HG03460 (cell line): ENCODE data around the gene C11orf98.
"Not testable (repeated sequence)": the region's sequence is repeated elsewhere in the genome, so short reads cannot be mapped to it uniquely, and the experiment has no call there.

Experiments
- ATAC-seq: cut with Tn5 transposase; IDR thresholded peaks from one replicate; pipeline ENCODE4 v1.9.1; 2021; ENCODE audit not compliant: unreplicated experiment

The C11orf98 gene

DNA sequence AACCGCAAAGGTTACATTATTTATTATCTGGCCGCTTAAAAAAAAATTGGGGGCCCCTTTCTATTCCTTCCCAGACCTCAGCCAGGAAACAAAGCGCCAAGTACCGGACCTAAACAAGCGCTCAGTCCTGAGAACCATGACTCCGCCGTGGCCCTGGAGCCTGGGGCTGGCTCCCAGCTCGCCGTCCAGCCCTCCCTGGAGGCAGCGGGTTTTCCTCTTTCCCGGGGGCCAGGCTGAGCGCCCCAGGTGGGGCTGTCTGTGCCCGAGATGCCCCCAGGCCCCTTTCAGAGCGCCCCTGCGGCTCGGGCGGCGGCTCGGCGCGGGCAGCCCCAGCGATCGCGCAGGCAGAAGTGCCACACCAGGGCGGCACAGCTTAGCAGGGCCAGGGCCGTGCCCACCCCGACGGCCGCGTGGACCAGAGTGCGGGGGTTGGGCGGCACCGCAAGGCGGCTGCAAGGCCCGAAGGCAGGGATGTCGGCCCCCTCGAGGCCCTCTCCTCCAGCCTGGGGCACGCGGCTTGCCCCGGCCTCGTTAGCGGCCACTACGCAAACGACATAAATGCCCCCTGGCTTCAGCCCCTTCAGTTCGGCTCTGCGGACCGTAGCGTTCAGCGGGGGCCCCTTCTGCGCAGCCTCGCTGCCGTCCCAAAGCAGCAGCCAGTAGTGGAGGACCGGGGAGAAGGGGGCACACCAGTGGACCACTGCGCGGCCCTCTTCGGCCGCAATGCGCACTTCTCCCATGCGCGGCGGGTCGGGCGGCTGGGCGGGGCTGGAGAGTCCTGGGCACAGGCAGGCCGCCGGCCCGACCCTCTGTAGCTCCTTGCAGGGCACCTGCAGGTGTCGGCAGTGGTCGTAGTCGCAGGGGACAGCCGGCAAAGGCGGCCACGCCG lies 22.7 kb upstream of the C11orf98 start:
- no peak for ATAC-seq

- no peak for ATAC-seq
Measured at GRCh38 chr11:62682518-62682917, 17.5 kb upstream of the C11orf98 start.

DNA sequence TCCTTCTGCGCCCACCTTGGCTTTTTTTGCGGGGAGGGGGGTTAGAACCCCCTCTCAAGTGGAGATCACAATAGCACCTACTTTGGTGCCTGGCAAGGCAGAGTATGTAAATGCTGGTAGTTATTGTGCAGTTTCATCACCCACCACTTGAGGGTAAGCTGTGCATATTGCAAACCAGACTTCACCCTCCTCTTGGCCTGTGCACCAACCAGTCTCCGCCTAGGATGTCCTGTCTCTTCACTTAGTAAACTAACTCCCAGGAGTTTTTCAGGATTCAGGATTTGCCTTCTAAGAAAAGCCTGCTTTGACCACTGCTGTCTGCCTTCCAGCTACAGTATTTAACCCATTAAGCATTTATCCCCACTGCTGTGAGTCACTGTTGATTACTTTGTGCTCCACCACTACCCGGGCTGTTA lies 15.8 kb upstream of the C11orf98 start:
- no peak for ATAC-seq

- peak; percentile 80 for ATAC-seq
Measured at GRCh38 chr11:62678770-62679696, 14.0 kb upstream of the C11orf98 start, which contains the start of gene UBXN1. TSS of gene UBXN1 (minus strand) at chr11:62679073. CDS start at chr11:62678923, 150 bp downstream.

DNA sequence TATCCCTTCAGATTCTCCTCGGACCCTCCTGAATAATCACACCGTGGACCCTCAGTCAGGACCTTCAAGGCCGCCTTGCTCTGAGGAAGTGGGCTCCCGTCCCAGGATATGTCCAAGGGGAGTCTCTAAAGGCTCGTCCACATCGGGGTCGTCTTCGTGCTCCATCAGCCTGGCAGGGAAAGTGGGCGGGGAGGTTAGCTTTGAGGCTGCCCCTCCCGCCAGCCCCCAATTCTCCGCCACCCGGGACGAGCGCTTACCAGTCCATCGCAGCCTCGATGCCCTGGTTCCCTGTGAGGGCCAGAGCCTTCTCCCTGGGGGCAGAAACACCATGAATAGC lies 13.4 kb upstream of the C11orf98 start:
- ATAC-seq: no peak

DNA sequence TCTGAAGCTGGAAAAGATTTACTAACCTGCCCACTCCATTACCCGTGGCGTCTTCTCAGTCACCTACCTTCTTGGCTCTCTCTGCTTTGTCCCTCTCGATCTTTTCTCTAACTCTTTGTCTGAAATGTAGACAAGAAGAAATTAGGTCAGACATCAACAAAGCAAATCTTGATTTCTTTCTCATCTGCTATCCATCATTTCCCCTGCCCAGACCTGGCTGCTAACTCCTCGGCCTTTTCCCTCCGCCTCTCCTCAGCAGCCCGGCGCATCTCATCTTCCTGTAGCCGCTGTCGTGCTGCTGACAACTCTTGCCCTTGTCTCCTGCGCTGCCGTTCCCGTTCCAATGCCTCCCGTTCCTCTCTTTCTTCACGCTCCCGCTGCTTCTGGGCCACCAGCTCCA lies 12.7 kb upstream of the C11orf98 start:
- no peak for ATAC-seq

- no peak for ATAC-seq
Measured at GRCh38 chr11:62677156-62677555, 12.1 kb upstream of the C11orf98 start.

DNA sequence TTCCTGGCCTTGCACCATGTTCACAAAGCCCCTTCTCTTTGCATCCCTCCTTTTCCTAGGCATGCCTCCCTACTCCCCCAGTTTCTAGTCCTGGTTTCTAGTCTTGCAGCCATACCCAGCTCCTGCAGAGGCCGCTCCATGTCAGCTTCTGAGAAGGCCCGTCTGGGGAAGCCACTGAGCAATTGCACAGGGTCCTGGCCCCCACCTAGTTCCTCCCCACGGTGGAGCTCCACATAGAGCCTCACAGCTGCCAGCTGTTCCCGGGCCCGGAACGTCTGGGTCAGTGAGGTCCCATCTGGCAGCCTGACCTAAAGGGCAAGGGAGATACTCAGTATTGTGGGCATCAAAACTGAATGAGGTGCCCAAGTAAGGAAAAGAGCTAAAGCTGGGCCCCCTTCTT lies 11.7 kb upstream of the C11orf98 start:
- no peak for ATAC-seq

DNA sequence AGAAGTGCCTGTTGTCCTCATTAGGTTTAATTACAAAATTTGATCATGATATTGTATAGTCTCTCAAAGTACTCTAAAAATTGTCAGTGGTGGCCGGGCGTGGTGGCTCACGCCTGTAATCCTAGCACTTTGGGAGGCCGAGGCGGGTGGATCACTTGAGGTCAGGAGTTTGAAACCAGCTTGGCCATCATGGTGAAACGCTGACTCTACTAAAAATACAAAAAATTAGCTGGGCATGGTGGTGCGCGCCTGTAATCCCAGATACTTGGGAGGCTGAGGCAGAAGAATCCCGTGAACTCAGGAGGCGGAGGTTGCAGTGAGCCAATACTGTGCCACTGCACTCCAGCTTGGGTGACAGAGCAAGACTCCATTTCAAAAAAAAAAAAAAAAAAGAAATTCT lies 10.4 kb upstream of the C11orf98 start:
- ATAC-seq: not testable (repeated sequence)

GRCh38 chr11:62673196-62673525 lies 8.2 kb upstream of the C11orf98 start:
- no peak for ATAC-seq

DNA sequence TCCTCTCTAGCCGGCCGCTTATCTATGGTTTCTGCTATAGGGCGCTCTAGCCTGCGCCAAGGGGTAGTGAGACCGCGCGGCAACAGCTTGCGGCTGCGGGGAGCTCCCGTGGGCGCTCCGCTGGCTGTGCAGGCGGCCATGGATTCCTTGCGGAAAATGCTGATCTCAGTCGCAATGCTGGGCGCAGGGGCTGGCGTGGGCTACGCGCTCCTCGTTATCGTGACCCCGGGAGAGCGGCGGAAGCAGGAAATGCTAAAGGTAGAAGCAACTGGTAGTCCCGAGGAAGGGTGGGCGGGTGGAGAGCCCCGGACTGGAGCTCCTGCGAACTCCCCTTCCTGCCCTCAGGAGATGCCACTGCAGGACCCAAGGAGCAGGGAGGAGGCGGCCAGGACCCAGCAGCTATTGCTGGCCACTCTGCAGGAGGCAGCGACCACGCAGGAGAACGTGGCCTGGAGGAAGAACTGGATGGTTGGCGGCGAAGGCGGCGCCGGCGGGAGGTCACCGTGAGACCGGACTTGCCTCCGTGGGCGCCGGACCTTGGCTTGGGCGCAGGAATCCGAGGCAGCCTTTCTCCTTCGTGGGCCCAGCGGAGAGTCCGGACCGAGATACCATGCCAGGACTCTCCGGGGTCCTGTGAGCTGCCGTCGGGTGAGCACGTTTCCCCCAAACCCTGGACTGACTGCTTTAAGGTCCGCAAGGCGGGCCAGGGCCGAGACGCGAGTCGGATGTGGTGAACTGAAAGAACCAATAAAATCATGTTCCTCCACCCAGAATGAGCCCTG lies 6.8 kb upstream of the C11orf98 start, which contains the start of the genes LBHD1 and UQCC3:
LBHD1 (minus strand) TSS at position 660 of the 782 bp plus-strand sequence. CDS start 2,236 bp downstream, outside the sequence.
UQCC3 (plus strand) TSS at position 66 of the 782 bp plus-strand sequence; CDS start at position 139, 73 bp downstream.
- ATAC-seq: peak; percentile 67

DNA sequence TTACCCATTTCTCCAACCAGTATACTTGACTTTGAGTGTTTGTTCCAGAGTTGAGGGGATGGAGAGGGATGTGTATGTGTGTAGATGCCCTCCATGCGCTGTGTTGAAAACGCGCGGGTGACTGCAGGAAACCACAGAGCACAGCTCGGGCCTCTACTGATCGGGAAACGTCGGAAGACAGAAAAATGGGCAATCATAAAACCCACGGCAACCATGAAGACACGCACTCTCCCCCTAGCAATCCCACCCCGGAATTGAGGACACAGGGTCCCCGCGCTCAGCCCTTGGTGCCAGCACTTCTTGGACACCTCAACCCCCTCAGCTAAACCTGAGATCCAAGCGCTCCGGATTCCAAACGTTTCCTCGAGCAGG lies 6.2 kb upstream of the C11orf98 start:
- ATAC-seq: peak; percentile 4

DNA sequence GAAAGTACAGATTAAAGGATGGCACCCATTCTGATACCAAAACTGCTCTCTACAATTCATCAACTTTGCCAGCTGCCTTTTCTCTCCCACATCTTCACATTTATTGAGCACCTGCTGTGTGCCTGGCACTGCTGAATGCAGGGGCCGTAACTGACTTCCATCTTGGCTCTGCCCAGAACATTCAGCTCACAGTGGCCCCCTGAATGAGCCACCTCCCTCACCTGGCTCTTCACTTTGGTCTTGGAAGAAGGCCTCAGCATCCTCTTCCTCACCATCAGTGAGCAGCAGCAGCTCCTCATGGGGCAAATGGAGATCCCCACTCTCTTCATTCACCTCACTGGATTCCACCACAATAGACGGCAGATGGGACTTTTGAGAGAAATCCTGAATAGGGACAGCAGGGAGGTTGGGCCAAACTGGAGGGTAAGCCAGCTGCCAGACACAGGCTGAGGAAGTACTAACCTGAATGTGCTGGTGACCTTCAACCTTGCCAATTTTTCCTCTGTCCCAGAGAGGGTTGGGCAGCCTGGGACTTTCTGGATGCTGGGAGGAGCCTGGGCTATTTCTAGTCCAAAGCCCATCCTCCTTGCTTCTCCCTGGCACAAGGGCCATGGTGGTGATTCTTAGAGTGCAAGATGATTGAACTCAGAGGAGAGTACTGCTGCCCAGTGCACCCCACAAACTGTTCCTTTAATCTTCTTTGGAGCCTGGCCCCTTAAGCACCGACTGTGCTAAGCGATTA lies 4.6 kb upstream of the C11orf98 start:
- no peak for ATAC-seq

DNA sequence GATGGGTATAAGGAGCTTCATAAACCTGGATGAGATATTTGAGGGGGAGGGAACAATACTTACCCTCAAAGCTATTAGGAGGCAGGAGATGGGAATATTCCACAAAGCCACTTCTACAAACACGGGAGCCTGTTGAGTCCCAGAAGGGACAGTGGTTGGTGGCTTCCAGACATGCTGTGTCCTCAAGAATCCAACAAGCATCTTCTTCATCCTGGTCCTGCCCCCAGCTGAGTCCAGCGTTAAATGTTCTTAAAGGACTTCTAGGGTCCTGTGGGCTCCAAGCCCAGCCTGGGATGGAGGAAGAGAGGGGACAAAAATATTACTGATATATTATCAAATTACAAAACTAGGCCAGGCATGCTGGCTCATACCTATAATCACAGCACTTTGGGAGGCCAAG lies 2.5 kb upstream of the C11orf98 start:
- ATAC-seq: no peak

GRCh38 chr11:62666259-62666926 lies 1.4 kb upstream of the C11orf98 start:
- ATAC-seq: no peak

DNA sequence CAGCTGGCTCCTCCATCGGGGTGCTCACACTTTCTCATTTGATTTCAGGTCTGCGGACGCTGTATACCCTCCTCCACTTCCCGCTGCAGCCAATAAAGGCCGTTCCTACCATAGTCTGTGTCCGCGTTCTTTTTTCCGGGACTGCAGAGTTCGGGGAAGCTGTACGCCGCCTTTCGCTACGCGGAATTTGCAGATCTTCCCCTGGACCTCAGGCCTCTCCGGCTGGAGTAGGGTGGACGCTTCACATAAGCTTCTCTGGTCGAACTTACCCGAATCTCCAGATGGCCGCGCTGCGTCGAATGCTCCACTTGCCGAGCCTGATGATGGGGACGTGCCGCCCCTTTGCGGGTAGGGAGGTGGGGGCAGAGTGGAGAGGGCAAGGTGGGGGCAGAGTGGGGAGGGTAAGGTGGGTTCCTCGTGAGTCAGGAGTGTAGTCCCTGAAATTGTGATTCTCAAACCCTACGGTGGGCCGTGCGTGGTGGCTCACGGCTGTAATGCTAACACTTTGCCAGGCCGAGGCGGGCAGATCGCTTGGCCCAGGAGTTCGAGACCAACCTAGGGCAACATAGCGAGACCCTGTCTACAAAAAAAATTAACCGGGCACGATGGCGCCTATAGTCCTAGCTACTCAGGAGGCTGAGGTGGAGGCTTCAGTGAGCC lies 719 bp upstream of the C11orf98 start:
- peak; percentile 13 for ATAC-seq

DNA sequence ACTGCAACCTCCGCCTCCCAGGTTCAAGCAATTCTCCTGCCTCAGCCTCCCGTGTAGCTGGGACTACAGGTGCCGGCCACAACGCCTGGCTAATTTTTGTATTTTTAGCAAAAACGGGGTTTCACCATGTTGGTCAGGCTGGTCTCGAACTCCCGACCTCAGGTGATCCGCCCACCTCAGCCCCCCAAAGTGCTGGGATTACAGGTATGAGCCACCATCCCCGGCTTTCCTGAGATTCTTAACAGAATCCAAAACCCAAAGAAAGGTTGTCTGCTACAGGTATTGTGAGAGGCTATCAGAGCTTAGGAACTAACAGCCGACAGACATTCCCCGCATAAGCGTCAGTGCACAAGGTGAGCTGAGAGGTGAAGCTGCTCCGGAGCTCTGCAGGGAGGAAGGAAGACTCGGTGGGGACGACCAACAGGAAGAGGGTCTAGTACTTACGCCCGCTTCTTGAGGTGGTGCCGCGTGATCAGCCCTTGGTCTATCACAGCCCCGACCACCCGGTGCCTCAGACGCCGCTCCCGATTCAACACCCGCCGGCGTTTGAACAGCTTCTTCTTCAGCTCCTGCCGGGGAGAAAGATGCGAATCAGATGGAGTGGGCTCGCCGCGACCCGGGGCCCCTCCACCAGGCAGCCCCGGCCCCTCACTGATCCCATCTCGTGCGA lies 470 bp downstream of the C11orf98 start:
- peak; percentile 34 for ATAC-seq

- ATAC-seq: no peak
Measured at GRCh38 chr11:62656796-62657429, 8.1 kb downstream of the C11orf98 start.
